HepG2 (cell line): ENCODE data around the gene BAHCC1. TPM values are rescaled to one million over a fixed set of nuclear protein-coding genes. Genes with fewer than 3 reads are reported as not detected.

Source experiments
- BORCS8-MEF2B ChIP-seq: sonication (generic); formaldehyde crosslinking; IDR thresholded peaks from 2 replicates; pipeline ENCODE4 v1.8.0; 2022; ENCODE audit warnings: mild to moderate bottlenecking, missing genetic modification reagents
- DPF2 ChIP-seq: sonication (generic); formaldehyde crosslinking; IDR thresholded peaks from 2 replicates; pipeline ENCODE4 v1.4.0; 2020; ENCODE audit warnings: mild to moderate bottlenecking, low read depth, missing genetic modification reagents, borderline replicate concordance
- ELF1 ChIP-seq: sonication (generic); formaldehyde crosslinking; IDR thresholded peaks from 2 replicates; pipeline ENCODE4 v1.4.0; 2020; ENCODE audit warnings: missing genetic modification reagents
- GFI1 ChIP-seq: sonication (generic); formaldehyde crosslinking; IDR thresholded peaks from 2 replicates; pipeline ENCODE4 v1.5.0; 2020; ENCODE audit warnings: missing genetic modification reagents, mild to moderate bottlenecking, borderline replicate concordance
- GLMP ChIP-seq: sonication (generic); formaldehyde crosslinking; IDR thresholded peaks from 2 replicates; pipeline ENCODE4 v1.9.0; 2021; ENCODE audit warnings: missing genetic modification reagents, mild to moderate bottlenecking, borderline replicate concordance
- HDAC2 ChIP-seq: sonication (generic); formaldehyde crosslinking; IDR thresholded peaks from 2 replicates; pipeline ENCODE4 v1.4.0; 2020; ENCODE audit warnings: missing genetic modification reagents
- HNRNPUL1 ChIP-seq: fragments of 200-400 bp; formaldehyde crosslinking; IDR thresholded peaks from 2 replicates; pipeline ENCODE4 v1.6.1; 2017; ENCODE audit warnings: low read depth, mild to moderate bottlenecking, low read length, moderate library complexity
- KDM3A ChIP-seq: IDR thresholded peaks from 2 replicates; pipeline ENCODE4 v1.6.1; 2018; ENCODE audit warnings: low read depth, missing compliant biosample characterization
- MXI1 ChIP-seq: IDR thresholded peaks from 3 replicates; pipeline ENCODE4 v1.6.1; 2012; ENCODE audit warnings: low read depth, low read length, inconsistent platforms, borderline replicate concordance
- NCOA2 ChIP-seq: sonication (generic); formaldehyde crosslinking; IDR thresholded peaks from 2 replicates; pipeline ENCODE4 v1.8.0; 2022; ENCODE audit warnings: inconsistent platforms
- NCOR1 ChIP-seq: fragments of 200-600 bp; sonication (generic); IDR thresholded peaks from 2 replicates; pipeline ENCODE4 v1.7.0; 2017; ENCODE audit warnings: antibody characterized with exemption, low read length, borderline replicate concordance
- NFYB ChIP-seq: sonication (generic); formaldehyde crosslinking; IDR thresholded peaks from 2 replicates; pipeline ENCODE4 v1.4.0; 2020; ENCODE audit warnings: missing genetic modification reagents
- PATZ1 ChIP-seq: sonication (generic); formaldehyde crosslinking; IDR thresholded peaks from 2 replicates; pipeline ENCODE4 v1.4.0; 2020; ENCODE audit warnings: missing genetic modification reagents
- RBAK ChIP-seq: sonication (generic); formaldehyde crosslinking; IDR thresholded peaks from 2 replicates; pipeline ENCODE4 v1.5.1; 2020; ENCODE audit warnings: mild to moderate bottlenecking, missing genetic modification reagents
- SRY ChIP-seq: sonication (generic); formaldehyde crosslinking; IDR thresholded peaks from 2 replicates; pipeline ENCODE4 v1.8.0; 2022; ENCODE audit warnings: mild to moderate bottlenecking, missing genetic modification reagents
- U2AF2 ChIP-seq: fragments of 200-400 bp; formaldehyde crosslinking; IDR thresholded peaks from 2 replicates; pipeline ENCODE4 v1.6.1; 2017; ENCODE audit warnings: low read depth, mild to moderate bottlenecking, low read length
- ZBTB21 ChIP-seq: sonication (generic); formaldehyde crosslinking; IDR thresholded peaks from 2 replicates; pipeline ENCODE4 v1.4.0; 2020; ENCODE audit warnings: missing genetic modification reagents
- ZFP41 ChIP-seq: sonication (generic); formaldehyde crosslinking; IDR thresholded peaks from 2 replicates; pipeline ENCODE4 v1.4.0; 2020; ENCODE audit warnings: mild to moderate bottlenecking, missing genetic modification reagents, borderline replicate concordance
- ZNF256 ChIP-seq: sonication (generic); formaldehyde crosslinking; conservative IDR thresholded peaks from 2 replicates; pipeline ENCODE4 v1.4.0; 2020; ENCODE audit warnings: missing genetic modification reagents
- ZNF567 ChIP-seq: sonication (generic); formaldehyde crosslinking; IDR thresholded peaks from 2 replicates; pipeline ENCODE4 v1.8.1; 2023; ENCODE audit warnings: mild to moderate bottlenecking, missing genetic modification reagents, borderline replicate concordance
- ZNF761 ChIP-seq: sonication (generic); formaldehyde crosslinking; conservative IDR thresholded peaks from 2 replicates; pipeline ENCODE4 v1.4.0; 2020; ENCODE audit warnings: mild to moderate bottlenecking, missing genetic modification reagents
- ZNF800 ChIP-seq: sonication (generic); formaldehyde crosslinking; IDR thresholded peaks from 2 replicates; pipeline ENCODE4 v1.4.0; 2020; ENCODE audit warnings: missing genetic modification reagents
- polyA plus RNA-seq, 8 experiments: library from polyadenylated mRNA; depleted of rRNA in 3 of 8; stranded (reverse) in 7 of 8; unstranded in 1 of 8; fragments of >200 nt; fragmentation: Illumina TruSeq in 4 of 8; extraction: Trizol in 4 of 8; gene quantifications; 2 replicates each; pipeline versions ENCODE4 v1.2.1 to v1.2.3, GENCODE V29; 2011 to 2016; ENCODE audit warnings: low read depth in 4 of 8, missing spikeins in 1 of 8, mixed read lengths in 1 of 8; ENCODE audit not compliant: insufficient read depth in 1 of 8
- total RNA-seq, 5 experiments: library from RNA; depleted of rRNA; stranded (reverse); fragments of >200 nt; fragmentation: Illumina TruSeq; extraction: Trizol; gene quantifications; 2 replicates each; pipeline ENCODE4 v1.2.3, GENCODE V29; 2016; ENCODE audit warnings: low read depth in 1 of 5
- TF ChIP-seq, protein P1 (sequence below): sonication (generic); IDR thresholded peaks from 2 replicates; pipeline ENCODE4 v1.6.1; 2016; ENCODE audit warnings: low read depth, borderline replicate concordance
- TF ChIP-seq, protein P2 (sequence below): sonication (generic); formaldehyde crosslinking; IDR thresholded peaks from 2 replicates; pipeline ENCODE4 v1.4.0; 2020; ENCODE audit warnings: missing genetic modification reagents, borderline replicate concordance

Gene BAHCC1
- total and polyA plus RNA-seq, 2 of the 13 experiments (the other 11 are each of a cell fraction or from before 2014, with no cell fraction given): 1.4 to 1.7 TPM

- TF ChIP-seq, protein P1, sequence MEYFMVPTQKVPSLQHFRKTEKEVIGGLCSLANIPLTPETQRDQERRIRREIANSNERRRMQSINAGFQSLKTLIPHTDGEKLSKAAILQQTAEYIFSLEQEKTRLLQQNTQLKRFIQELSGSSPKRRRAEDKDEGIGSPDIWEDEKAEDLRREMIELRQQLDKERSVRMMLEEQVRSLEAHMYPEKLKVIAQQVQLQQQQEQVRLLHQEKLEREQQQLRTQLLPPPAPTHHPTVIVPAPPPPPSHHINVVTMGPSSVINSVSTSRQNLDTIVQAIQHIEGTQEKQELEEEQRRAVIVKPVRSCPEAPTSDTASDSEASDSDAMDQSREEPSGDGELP: no peak
- TF ChIP-seq GFI1 (CRISPR knock-in tag) (0 out of 2 replicates have a peak, but pooled peaks have one; percentile 23), HNRNPUL1 (no peak), ZNF256 (CRISPR knock-in tag) (no peak), NCOA2 (CRISPR knock-in tag) (no peak), ZNF761 (CRISPR knock-in tag) (no peak), ZNF567 (CRISPR knock-in tag) (no peak), ZBTB21 (CRISPR knock-in tag) (no peak), NFYB (CRISPR knock-in tag) (no peak), GLMP (CRISPR knock-in tag) (no peak), MXI1 (no peak), ZNF800 (no peak), ELF1 (no peak), PATZ1 (peak; percentile 76), RBAK (CRISPR knock-in tag) (no peak), ZFP41 (CRISPR knock-in tag) (no peak), NCOR1 (no peak), HDAC2 (no peak), KDM3A (CRISPR knock-in tag) (no peak), BORCS8-MEF2B (CRISPR knock-in tag) (no peak), U2AF2 (no peak), DPF2 (no peak), SRY (CRISPR knock-in tag) (no peak)
- TF ChIP-seq, protein P2, sequence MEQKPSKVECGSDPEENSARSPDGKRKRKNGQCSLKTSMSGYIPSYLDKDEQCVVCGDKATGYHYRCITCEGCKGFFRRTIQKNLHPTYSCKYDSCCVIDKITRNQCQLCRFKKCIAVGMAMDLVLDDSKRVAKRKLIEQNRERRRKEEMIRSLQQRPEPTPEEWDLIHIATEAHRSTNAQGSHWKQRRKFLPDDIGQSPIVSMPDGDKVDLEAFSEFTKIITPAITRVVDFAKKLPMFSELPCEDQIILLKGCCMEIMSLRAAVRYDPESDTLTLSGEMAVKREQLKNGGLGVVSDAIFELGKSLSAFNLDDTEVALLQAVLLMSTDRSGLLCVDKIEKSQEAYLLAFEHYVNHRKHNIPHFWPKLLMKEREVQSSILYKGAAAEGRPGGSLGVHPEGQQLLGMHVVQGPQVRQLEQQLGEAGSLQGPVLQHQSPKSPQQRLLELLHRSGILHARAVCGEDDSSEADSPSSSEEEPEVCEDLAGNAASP (CRISPR knock-in tag): no peak; the same call in 1 of the 2 replicates
Measured at GRCh38 chr17:81388612-81389367, 6.5 kb upstream of the BAHCC1 start (continued).
